WERI-Rb-1 (cell line): Measurements from ENCODE around the gene PRKG2.

Experiments
- DNase-seq: peaks from one replicate; pipeline ENCODE4 v3.0.0-alpha.2; 2020
- H3K27ac ChIP-seq: fragments of 250-450 bp; sonication (Bioruptor Pico); 2 replicates; pipeline ENCODE4 v1.5.1; 2020; ENCODE audit warnings: mild to moderate bottlenecking, moderate library complexity
- H3K27me3 ChIP-seq: fragments of 250-450 bp; sonication (Bioruptor Pico); 2 replicates; pipeline ENCODE4 v1.5.1; 2021; ENCODE audit warnings: mild to moderate bottlenecking, low read depth, moderate library complexity; ENCODE audit not compliant: insufficient read depth, severe bottlenecking
- H3K36me3 ChIP-seq: fragments of 250-450 bp; sonication (Bioruptor Pico); 2 replicates; pipeline ENCODE4 v1.5.1; 2020; ENCODE audit warnings: mild to moderate bottlenecking, moderate library complexity
- H3K4me3 ChIP-seq: 2 replicates; pipeline ENCODE4 v1.5.1; 2011; ENCODE audit warnings: low read depth, mild to moderate bottlenecking, control low read depth, low read length
- H3K9me3 ChIP-seq: fragments of 250-450 bp; sonication (Bioruptor Pico); 2 replicates; pipeline ENCODE4 v1.5.1; 2021; ENCODE audit warnings: mild to moderate bottlenecking, moderate library complexity; ENCODE audit not compliant: severe bottlenecking
- CTCF ChIP-seq: IDR thresholded peaks from 2 replicates; pipeline ENCODE4 v1.5.1; 2011; ENCODE audit warnings: low read depth, mild to moderate bottlenecking, control low read depth, inconsistent platforms, low read length

The PRKG2 gene

DNA sequence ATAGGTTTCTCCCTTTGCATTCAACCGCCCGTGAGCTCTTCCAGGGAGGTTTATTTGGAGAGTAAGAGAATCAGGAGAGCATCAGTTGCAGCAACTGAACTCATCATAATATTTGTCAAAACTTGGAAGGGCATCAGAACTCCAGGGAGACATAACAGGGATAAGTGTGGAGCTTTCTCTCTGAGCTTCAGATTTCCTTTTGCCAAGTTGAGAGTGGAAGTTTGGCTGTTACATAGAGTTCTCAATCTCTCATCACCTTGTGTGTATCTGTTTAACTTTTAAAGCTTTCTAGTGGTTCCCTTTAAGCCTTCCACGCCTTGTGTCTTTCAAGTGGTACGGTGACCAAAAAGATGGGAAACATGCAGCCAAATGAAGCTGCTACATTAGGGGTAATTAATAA is 165.7 kb downstream of the PRKG2 start:
- no peak for TF ChIP-seq CTCF
- Histone ChIP-seq H3K4me3 (no peak overlapping the region), H3K27ac (no peak overlapping the region), H3K9me3 (no peaks in the 10 kb centered on the region), H3K36me3 (no peaks in the 10 kb centered on the region), H3K27me3 (no peaks in the 10 kb centered on the region)
- no peak for DNase-seq

GRCh38 chr4:81042578-81043365 is 172.2 kb downstream of the PRKG2 start:
- Histone ChIP-seq H3K9me3 (no peaks in the 10 kb centered on the region), H3K4me3 (no peak overlapping the region), H3K36me3 (no peaks in the 10 kb centered on the region), H3K27me3 (peaks cover 3% of the 10 kb centered on the region), H3K27ac (no peak overlapping the region)
- TF ChIP-seq CTCF: no peak
- no peak for DNase-seq

- no peaks in the 10 kb centered on the region for H3K36me3 ChIP-seq
- TF ChIP-seq CTCF: peak; percentile 53
- no peak overlapping the region for H3K27ac ChIP-seq
- no peak for DNase-seq
- H3K27me3 ChIP-seq: peaks cover 19% of the 10 kb centered on the region
- H3K9me3 ChIP-seq: no peaks in the 10 kb centered on the region
- no peak overlapping the region for H3K4me3 ChIP-seq
These were observed 174.9 kb downstream of the PRKG2 start for GRCh38 chr4:81040012-81040659.

GRCh38 chr4:81039351-81039972 is 175.6 kb downstream of the PRKG2 start:
- H3K27ac ChIP-seq: no peak overlapping the region
- no peak for DNase-seq
- no peak for TF ChIP-seq CTCF

DNA sequence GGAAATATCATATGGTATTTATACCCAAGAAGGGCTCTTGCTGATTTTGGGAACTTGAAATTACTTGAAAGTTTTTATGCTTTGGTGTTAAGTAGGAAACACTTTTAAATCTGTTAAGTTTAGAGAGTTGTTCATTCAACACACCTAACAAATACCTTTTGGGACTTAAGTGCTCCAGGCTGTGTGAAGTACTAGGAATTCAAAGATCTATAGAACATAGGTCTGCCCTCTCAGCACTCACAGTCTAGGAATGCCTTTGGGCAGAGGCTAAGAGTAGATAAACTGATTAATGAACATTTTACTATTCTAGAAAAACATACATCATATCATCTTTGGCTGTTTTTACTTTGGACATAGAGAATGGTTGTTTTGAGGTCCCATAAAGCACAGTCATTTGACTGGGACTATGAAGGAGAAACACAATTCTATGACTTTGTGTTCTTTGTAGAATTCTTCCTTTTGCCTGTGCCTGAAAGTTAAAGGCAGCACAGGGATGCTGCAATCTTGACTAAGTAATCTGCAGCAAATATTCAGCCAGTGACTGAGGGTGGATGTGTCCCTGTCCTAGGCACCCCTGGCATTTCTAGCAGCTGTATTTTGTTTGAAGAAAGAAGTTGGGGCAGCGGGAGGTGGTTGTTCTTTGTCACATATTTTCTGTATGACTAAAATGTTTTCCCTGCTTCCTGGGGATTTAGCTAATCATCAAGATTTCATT is 176.2 kb downstream of the PRKG2 start:
- DNase-seq: no peak
- Histone ChIP-seq H3K27ac (no peak overlapping the region), H3K36me3 (no peaks in the 10 kb centered on the region), H3K27me3 (peaks cover 24% of the 10 kb centered on the region), H3K9me3 (no peaks in the 10 kb centered on the region), H3K4me3 (no peak overlapping the region)
- TF ChIP-seq CTCF: no peak

More at GRCh38 chr4:81039351-81039972, 175.6 kb downstream of the PRKG2 start:
- no peak overlapping the region for H3K4me3 ChIP-seq
- no peaks in the 10 kb centered on the region for H3K9me3 ChIP-seq
- peaks cover 20% of the 10 kb centered on the region for H3K27me3 ChIP-seq
- H3K36me3 ChIP-seq: no peaks in the 10 kb centered on the region
